GM21723 (cell line): ENCODE data around the gene CRIP1.

Experiments
- ATAC-seq: cut with Tn5 transposase; IDR thresholded peaks from one replicate; pipeline ENCODE4 v1.9.1; 2021; ENCODE audit warnings: mild to moderate bottlenecking, moderate library complexity; ENCODE audit not compliant: unreplicated experiment

CRIP1 gene

GRCh38 chr14:105503296-105503640 is 16.6 kb downstream of the CRIP1 start:
- no peak for ATAC-seq

- no peak for ATAC-seq
These were observed 17.4 kb downstream of the CRIP1 start for GRCh38 chr14:105503935-105504692.

DNA sequence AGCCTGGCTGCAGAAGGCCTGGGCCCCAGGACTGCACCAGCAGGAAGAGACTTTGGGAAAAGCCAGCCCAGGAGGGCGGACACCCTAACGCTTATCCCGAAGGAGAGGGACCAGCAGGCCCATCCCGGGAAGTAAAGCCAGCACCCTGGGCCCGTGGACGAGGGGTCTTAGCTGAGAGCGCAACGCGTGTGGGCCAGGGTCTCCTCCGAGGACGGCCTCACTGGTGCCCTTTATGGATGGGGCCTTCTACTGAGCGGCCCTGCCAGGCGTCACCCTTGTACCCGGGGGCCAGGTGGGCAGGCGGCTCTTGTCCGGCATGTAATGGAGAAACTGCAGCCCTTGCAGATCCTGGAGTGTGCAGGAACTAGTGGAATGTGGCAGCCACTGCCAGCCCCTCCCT is 18.4 kb downstream of the CRIP1 start:
- no peak for ATAC-seq

DNA sequence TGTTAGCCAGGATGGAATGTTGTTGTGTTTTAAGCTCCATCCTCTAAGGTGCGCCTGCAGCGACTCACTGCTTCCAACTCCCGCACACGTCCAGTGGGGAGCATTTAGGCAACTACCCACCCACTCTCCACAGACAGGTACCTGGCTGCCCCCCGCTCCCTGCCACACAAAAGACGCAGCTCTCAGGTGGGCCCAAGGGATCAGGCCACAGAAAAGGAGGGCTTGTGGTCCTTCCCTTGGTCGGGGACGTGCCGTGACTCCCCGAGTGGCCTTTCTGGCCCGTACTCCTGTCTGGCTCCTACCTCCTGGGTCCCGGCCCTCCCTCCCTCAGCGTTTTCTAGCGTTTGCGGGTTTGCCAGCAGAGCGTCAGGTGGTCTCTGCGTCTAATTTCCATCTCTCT is 20.6 kb downstream of the CRIP1 start:
- ATAC-seq: no peak

- no peak for ATAC-seq
These were observed 21.4 kb downstream of the CRIP1 start for GRCh38 chr14:105508069-105508468.

GRCh38 chr14:105508601-105509000 is 21.9 kb downstream of the CRIP1 start:
- ATAC-seq: no peak

DNA sequence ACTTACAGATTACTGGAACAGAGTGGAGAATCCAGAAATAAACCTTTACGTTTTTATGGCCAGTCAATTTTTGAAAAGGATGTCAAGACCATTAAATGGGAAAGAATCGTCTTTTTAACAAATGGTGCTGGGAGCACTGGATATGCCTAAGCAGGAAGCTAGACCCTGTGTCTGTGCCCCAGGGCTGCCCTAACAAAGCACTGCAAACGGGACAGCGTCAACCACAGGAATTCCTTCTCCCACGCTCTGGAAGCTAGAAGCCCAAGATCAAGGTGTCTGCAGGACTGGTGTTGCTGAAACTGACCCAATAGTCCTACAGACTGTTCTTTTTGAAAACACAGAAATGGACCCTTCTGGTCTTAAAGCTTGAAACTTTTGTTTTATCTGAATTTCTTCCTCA is 30.4 kb downstream of the CRIP1 start:
- ATAC-seq: no peak

GRCh38 chr14:105519946-105520698 is 33.4 kb downstream of the CRIP1 start:
- no peak for ATAC-seq

- ATAC-seq: no peak
These were observed 38.6 kb downstream of the CRIP1 start for GRCh38 chr14:105525326-105525725.

DNA sequence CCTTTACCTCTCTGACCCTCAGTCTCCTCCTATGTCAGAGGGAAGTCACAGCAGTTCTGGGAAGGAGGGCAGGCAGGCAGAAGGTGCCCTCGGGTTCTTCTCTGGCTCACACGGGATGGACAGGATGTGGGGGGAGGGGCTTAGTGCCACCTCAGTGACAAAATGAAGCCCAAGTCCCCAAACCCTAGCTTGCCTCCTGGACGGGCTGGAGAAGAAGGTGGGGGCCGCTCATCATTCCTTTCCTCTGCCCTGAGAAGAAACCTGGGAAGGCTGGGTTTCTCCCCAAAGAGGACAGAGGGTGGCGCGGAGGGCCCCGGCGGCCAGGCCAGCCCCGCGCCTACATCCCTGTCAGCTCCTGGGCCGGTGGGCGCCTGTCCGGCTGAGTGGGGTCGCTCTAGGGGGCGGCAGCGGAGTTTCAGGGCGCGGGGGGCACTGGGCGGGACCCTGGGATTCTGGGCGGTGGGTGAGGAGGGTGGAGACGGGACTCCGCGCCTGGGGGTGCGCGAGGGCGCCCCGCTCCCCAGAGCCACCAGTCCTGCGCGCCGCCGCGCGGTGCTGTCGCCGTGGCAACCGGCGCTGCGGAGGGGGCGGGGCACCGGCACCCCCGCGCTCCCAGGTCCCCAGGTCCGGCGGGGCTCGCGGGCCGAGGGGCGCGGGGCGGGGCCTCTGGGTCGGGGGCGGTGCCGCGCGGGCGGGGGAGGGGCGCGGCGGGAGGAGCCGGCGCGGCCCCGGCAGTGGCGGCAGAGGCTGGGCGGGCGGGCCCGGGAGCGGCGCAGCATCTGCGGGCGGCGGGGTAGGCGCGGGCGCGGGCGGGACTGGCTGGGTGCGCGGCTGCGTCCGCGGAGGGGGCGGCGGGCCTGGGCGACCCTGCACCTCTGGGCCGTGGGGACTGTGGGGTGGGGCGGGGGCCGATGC is 39.4 kb downstream of the CRIP1 start, which contains the start of gene TMEM121:
Gene TMEM121, plus strand, starts transcription at position 723 of the 915 bp plus-strand sequence. CDS start 2,252 bp downstream, outside the sequence.
- ATAC-seq: no peak

GRCh38 chr14:105526776-105527380 is 40.2 kb downstream of the CRIP1 start:
- ATAC-seq: no peak

DNA sequence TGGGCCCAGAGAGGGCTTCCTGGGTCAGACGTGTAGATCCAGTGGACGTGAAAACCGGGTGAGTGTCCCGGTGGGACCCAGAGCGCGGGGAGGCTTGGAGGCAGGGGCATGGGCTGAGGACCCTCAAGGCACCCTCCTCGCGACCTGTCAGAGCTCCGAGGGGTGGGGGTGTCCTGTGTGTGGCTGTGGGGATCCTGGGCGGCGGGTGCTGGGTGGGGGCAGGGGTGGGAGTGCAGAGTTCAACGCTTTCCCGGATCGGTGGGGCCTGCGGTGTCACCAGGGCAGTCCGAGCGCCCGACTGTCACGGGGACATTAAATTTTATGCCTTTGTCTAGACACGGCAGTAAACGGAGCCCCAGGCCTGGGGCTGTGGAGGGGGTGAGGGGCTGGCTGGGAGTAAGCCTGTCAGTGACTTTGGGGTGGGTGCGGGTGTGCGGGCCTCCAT is 40.7 kb downstream of the CRIP1 start:
- no peak for ATAC-seq

DNA sequence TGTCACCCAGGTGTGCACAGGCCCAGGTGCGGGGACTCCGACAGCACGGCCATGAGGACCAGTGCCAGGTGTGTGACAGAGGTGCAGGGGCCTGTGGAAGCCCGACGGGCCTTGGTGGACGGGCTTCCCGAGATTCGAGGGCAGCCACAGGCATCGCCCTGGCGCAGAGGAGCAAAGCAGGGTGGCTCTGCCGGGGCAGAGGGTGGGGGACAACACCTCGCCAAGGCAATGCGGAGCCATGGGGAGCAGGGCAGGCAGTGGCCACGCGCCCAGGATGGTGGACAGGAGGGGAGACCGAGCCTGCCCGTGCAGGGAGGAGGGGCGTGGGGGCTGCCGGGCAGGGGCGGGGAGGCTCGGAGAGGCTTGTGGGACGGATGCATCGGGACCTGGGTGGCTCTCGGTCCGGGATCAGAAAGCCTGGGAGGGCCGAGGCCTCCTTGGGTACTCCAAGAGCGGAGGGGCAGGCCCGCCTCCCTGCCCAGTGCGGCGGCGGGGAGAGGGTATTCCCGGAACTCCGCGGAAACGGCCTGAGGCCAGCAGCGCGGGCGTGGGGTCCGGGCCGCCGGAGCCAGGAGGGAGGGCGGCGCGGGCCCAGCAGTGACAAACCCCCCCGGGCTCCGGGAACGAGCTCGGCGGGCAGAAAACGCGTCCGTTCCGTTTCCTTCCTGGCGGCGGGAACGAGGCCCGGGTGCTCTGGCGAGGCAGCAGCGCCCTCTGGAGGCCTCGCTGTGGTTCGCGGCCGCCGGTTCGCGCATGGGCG is 41.3 kb downstream of the CRIP1 start:
- no peak for ATAC-seq

DNA sequence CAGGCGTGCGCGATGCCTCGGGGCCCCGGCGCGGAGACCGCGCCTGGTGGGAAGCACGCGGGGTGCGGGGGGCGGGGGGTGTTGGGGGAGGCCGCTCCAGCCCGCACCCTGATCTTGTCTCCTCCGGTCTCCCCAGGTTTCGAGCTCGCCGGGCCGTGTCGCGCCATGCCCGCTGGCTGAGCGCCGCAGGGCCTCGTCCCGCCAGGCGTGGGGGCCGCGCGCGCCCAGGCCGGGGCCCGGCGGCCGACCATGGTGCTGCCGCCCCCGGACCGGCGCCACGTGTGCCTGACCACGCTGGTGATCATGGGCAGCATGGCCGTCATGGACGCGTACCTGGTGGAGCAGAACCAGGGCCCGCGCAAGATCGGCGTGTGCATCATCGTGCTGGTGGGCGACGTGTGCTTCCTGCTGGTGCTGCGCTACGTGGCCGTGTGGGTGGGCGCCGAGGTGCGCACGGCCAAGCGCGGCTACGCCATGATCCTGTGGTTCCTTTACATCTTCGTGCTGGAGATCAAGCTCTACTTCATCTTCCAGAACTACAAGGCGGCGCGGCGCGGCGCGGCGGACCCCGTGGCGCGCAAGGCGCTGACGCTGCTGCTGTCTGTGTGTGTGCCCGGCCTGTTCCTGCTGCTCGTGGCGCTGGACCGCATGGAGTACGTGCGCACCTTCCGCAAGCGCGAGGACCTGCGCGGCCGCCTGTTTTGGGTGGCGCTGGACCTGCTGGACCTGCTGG is 42.1 kb downstream of the CRIP1 start:
- no peak for ATAC-seq

GRCh38 chr14:105529319-105529568 is 42.6 kb downstream of the CRIP1 start:
- no peak for ATAC-seq

DNA sequence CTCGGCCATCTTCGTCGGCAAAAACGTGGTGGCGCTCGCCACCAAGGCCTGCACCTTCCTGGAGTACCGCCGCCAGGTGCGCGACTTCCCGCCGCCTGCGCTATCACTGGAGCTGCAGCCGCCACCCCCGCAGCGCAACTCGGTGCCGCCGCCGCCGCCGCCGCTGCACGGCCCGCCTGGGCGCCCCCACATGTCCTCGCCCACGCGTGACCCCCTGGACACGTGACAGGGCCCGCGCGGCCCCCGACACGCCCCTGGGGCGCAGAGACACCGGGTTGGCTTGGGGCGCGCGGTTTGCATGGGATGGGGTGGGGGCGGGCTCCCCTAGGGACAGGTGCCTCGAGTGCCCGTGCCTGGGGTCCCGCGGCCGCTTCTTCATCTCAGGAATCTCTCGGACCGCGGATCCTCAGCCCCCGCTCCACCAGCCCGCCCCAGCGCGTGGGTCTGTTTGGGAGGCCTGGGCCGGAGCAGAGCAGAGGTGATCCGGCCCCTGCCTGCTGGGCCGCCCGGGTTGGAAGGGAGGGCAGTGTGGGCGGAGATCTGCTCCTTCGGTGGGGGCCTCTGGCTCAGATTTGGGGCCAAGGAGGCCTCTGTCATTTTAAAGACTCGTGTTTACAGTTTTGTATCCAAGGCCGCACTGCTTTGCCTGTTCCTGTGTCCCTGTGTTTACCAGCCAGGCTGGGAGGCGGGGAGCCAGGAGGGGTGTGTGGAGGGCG is 43.0 kb downstream of the CRIP1 start:
- no peak for ATAC-seq

DNA sequence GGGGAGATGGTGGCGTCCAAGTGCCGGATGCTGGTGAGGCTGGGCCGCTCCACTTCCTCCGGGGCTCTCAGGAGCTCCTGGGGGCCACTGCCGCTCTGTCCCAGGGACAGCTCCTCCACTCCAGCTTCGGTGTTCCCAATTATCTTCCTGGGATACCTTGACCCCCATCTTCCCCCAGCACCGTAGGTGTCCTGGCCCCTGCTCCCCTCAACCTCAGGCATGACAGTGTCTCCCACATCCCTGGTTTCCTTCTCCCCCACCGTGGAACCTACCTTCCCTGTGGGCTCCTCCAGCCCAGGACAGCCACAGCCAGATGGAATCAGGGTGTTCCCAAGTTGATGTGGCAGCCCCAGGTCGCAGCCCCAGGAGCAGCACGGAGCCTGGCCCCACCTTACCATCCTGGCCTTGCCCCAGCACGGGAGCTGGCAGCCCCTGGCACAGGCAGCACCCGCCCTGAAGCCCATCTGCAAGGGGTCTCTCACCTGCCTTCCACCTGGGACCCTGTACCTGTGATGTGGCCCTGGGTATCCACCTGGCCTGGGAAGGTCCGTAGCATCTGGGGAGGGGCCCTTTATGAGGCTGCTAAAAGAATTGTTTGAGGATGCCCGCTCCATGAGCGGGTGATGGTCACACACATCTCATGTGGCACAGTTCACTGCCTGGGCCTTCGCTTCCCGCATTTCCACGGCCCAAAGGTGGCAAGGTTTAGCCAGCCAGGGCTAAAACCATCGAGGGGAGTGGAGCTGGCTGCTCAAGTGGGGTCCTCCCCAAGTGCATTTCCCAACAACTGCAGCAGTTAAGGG is 43.8 kb downstream of the CRIP1 start:
- ATAC-seq: no peak
